Thyroid gland (tissue), 4 donors: ENCODE data around the gene TMEM131.

ENCODE experiments used
- POLR2A ChIP-seq, 2 donors: fragments of 450-650 bp; IDR thresholded peaks; one replicate each; pipeline ENCODE4 v1.6.1; 2017; ENCODE audit warnings: antibody characterized with exemption in 2 of 2, mild to moderate bottlenecking in 2 of 2, moderate library complexity in 1 of 2
- TF ChIP-seq, protein P1 (sequence below), 6 experiments: fragments of 200-600 bp in 3 of 6; fragments of 450-650 bp in 3 of 6; sonication (generic) in 3 of 6; IDR thresholded peaks; one replicate each; pipeline ENCODE4 v1.5.1; 2016 to 2019; ENCODE audit warnings: antibody characterized with exemption in 6 of 6, mild to moderate bottlenecking in 2 of 6, inconsistent platforms in 1 of 6, moderate library complexity in 1 of 6

DNA sequence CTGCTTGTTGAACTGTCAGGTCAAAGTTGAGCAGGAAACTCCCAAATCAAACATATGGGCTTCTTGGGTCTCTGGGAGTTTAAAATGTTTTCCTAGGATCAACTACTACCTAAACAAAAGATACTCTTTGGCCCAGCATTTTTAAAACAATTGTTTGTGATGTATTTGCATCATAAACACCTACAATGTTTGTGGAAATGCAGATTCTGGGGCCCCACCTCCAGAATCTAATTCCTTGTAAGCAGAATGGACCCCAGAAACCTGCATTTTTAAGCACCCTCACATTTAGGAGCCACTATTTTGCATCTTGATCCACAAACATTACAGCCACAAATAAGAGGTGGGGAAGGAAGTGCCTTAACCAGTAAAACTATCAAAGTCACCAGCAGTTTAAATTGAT is 104.1 kb downstream of the TMEM131 start:
- TF ChIP-seq, protein P1, sequence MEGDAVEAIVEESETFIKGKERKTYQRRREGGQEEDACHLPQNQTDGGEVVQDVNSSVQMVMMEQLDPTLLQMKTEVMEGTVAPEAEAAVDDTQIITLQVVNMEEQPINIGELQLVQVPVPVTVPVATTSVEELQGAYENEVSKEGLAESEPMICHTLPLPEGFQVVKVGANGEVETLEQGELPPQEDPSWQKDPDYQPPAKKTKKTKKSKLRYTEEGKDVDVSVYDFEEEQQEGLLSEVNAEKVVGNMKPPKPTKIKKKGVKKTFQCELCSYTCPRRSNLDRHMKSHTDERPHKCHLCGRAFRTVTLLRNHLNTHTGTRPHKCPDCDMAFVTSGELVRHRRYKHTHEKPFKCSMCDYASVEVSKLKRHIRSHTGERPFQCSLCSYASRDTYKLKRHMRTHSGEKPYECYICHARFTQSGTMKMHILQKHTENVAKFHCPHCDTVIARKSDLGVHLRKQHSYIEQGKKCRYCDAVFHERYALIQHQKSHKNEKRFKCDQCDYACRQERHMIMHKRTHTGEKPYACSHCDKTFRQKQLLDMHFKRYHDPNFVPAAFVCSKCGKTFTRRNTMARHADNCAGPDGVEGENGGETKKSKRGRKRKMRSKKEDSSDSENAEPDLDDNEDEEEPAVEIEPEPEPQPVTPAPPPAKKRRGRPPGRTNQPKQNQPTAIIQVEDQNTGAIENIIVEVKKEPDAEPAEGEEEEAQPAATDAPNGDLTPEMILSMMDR (IDR thresholded peaks at IDR 0.05), result no peak
- TF ChIP-seq POLR2A (IDR thresholded peaks at IDR 0.05), result no peak
